Omental fat pad (tissue), 4 donors: ENCODE data around the gene FXYD5. TPM values are rescaled to one million over a fixed set of nuclear protein-coding genes. Genes with fewer than 3 reads are reported as not detected.
"Not testable (repeated sequence)": the region's sequence is repeated elsewhere in the genome, so short reads cannot be mapped to it uniquely, and the experiment has no call there.

Source experiments
- ATAC-seq: fragments of 150-250 bp; one replicate; pipeline ENCODE4 v1.9.1; 2016; ENCODE audit warnings: mild to moderate bottlenecking, moderate library complexity; ENCODE audit not compliant: low FRiP score
- DNase-seq: peaks from one replicate; pipeline ENCODE4 v3.0.0-alpha.2; 2019; ENCODE audit warnings: low spot score
- total RNA-seq, 4 donors: library from RNA; depleted of rRNA; stranded (reverse); fragments of >200 nt; gene quantifications; one replicate each; pipeline ENCODE4 v1.1.0, GENCODE V29; 2016
- TF ChIP-seq, protein P1 (sequence below), 3 donors: fragments of 450-650 bp; IDR thresholded peaks; one replicate each; pipeline ENCODE4 v1.5.1; 2016 to 2017; ENCODE audit warnings: antibody characterized with exemption in 3 of 3, mild to moderate bottlenecking in 3 of 3, moderate library complexity in 2 of 3

FXYD5 gene
- total RNA-seq, 4 donors from 2014 or later: 68.9 to 129 (median 88.8) TPM

GRCh38 chr19:35125749-35126623 lies 28.5 kb upstream of the FXYD5 start:
- ATAC-seq (no peak), DNase-seq (no peak)
- TF ChIP-seq, protein P1, sequence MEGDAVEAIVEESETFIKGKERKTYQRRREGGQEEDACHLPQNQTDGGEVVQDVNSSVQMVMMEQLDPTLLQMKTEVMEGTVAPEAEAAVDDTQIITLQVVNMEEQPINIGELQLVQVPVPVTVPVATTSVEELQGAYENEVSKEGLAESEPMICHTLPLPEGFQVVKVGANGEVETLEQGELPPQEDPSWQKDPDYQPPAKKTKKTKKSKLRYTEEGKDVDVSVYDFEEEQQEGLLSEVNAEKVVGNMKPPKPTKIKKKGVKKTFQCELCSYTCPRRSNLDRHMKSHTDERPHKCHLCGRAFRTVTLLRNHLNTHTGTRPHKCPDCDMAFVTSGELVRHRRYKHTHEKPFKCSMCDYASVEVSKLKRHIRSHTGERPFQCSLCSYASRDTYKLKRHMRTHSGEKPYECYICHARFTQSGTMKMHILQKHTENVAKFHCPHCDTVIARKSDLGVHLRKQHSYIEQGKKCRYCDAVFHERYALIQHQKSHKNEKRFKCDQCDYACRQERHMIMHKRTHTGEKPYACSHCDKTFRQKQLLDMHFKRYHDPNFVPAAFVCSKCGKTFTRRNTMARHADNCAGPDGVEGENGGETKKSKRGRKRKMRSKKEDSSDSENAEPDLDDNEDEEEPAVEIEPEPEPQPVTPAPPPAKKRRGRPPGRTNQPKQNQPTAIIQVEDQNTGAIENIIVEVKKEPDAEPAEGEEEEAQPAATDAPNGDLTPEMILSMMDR (IDR thresholded peaks at IDR 0.05): no peak

GRCh38 chr19:35126624-35126959 lies 27.9 kb upstream of the FXYD5 start:
- ATAC-seq: no peak
- no peak for DNase-seq
- TF ChIP-seq, protein P1 (IDR thresholded peaks at IDR 0.05): no peak

DNA sequence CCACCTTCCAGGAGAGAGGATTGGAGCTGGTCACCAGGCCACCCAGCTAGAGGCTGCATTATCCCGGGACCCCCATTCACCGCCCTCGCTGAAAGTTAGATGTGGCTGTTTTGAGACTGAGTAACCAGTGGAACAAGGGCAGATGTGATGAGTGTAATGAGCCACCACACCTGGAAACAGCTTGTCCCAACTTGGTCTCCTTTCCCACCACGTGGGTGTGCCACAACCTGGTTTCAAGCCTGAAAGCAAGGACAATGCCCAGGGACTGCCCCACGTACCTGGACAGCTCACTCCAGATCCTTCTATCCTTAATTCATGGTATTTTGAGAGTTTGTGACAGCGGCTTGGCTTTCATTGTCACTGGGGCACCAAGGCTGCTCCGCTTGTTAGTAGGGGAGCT lies 26.7 kb upstream of the FXYD5 start:
- ATAC-seq (no peak), DNase-seq (no peak)
- TF ChIP-seq, protein P1 (IDR thresholded peaks at IDR 0.05): no peak

DNA sequence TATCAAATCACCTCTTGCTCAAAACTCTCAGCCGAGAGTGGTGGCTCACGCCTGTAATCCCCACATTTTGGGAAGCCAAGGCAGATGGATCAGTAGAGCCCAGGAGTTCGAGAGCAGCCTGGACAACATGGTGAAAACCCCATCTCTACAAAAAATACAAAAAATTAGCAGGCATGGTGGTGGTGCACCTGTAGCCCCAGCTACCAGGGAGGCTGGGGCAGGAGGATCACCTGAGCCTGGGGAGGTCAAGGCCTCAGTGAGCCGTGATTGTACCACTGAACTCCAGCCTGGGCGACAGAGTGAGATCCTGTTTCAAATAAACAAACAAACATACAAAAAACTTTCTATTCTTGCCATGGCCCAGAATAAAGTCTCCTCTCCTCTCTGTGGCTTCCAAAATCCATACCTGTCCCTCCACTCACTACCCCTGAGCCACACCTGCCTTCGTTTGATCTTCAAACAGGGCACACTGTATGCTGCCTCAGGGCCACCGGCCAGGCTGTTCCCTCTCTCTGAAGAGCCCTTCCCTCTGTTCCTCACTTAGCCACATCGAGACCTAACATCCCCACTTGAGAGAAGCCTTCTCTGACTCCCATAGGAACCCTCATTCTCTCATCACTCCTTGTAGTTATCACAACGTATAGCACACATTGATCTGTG lies 26.0 kb upstream of the FXYD5 start:
- DNase-seq: no peak
- TF ChIP-seq, protein P1 (IDR thresholded peaks at IDR 0.05): no peak
- ATAC-seq: no peak

- DNase-seq, ATAC-seq: not testable (repeated sequence)
Observed at GRCh38 chr19:35129724-35130274, 24.7 kb upstream of the FXYD5 start.

DNA sequence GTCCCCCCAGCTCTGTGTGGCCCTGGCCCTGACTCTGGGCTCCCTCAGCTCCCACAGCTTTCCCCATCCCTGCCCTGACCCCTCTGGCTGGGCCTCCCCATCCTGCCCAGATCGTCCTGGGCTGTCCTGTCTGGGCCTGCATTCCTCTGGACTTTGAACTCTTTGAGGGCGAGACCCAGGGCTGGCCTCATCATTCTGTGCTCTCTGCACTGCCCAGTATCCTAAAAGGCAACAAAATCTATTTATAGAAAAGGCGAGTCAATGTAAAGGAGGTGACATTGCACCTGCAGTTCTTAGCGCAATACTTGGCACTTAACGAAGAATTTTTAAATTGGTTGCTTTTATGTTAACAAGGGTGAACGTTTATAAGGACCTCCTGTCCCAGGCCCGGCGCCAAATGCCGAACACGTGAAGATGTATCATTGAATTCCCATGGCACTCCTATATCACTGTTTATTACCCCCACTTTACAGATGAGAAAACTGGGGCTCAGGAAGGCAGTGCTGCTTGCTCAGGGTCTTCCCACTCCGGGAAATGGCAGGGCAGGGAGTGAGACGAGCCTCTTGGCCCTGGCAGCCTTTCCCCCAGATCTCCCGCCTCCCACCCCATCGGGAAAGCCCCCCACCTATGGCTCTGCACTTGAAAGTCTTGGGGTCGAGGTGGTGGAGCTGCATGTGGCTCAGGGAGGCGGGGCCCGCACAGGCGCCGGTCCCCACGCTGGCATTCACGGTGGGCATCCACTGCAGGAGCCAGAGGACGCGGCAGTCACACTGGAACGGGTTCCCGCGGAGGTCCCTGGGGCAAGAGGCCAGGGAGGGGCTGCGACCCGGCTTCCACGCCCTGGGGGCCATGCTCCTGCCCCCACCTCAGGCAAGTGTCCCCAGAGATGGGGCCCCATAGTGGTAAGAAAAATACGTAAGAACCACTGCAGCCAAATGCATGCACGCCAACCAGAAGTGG lies 23.5 kb upstream of the FXYD5 start:
- TF ChIP-seq, protein P1 (IDR thresholded peaks at IDR 0.05): no peak
- DNase-seq (no peak), ATAC-seq (no peak)

DNA sequence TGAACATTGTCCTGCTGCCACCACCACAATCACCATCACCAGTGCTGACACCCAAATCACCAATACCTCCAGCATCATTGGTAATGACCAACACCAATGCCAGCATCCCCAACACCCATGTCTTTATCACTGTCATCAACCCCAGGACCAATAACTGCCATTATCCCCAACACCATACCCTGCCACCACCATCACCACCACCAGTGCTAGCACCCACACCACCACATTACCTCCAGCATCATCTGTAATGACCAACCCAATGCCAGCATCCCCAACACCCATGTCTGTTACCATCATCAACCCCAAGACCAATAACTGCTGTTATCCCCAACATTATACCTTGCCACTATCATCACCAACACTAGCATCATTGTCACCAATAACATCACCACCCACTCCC lies 22.3 kb upstream of the FXYD5 start:
- ATAC-seq: no peak
- TF ChIP-seq, protein P1 (IDR thresholded peaks at IDR 0.05): no peak
- DNase-seq: no peak
